NCI-H446 (cell line): ENCODE measurements around the gene PDE3A.

Experiments
- DNase-seq, 2 experiments: peaks; one replicate each; lab custom pipeline; 2025; lab: John Stamatoyannopoulos, UW

Gene PDE3A

GRCh38 chr12:20495997-20496396 is 127.7 kb downstream of the PDE3A start:
- DNase-seq = no peak

DNA sequence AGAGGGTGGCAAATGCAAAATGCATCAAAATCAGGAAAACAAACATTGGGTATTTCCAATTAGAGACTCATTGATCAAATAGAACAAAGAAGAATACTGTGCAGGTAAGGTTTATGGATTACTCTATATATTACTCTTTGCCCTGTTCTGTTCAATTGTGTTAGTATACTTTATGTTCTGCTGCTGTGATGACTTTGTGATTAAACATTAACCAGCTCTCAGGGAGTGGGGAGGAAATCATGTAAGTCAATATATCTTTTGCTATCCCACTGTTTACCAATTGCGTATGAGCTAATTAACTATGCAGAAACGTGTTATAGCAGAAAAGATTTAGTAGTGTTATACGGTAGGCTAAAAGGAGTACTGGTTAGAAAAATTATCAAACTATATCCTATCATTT is 129.4 kb downstream of the PDE3A start:
- DNase-seq = no peak

DNA sequence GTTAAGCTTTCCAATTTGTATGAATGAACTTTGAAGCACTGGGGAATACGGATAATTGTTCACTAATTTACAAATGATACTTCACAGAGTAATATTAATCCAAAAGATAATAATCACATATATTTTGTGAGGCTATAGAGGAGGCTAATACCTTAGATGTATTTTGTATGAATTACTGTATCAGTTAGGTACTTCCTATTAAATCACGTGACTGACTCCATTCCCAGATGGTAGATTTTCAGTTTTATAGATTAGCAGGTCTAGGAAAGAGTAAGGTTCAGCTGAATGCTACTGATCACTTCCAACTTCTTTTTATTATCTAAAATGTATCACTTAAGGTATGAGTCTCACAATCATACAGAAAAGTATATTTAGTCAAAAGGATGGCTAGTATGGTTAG is 133.6 kb downstream of the PDE3A start:
- no peak for DNase-seq

DNA sequence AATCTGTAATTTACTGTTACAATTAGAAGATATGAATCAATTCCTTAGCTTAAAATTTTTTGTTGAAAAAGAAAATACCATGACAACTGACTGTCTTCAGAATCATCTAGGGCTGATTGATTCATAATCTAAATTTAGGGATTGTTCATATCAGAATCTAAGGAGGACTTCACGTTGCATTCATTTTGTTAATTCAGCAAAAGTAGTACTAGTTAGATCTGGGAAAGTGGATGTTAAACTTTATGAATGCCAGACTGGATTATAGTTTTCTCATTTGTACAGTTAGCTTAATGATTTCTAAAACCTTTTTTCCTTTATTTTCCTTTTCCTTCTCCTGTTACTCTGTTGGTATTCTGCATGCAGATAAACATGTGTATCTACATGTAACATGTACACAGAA is 135.5 kb downstream of the PDE3A start:
- DNase-seq = no peak

DNA sequence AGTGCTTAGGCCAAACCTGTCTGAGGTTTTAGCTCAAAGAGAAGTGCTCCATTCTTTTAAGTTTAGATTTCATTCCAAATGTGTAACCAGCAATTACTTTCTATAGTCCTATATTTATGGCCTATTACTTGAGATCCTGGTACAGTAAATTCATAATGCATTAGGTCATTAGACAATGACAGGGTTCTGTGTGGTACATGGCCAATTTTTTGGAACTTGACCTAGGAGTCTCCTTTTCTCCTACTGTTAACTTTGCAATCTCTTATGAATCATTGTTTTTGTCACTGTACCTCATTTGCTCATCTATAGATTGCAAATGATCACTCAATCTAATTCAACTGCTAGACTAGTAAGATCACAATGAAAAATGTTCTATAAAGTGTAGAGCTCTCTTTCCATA is 136.7 kb downstream of the PDE3A start:
- no peak for DNase-seq

DNA sequence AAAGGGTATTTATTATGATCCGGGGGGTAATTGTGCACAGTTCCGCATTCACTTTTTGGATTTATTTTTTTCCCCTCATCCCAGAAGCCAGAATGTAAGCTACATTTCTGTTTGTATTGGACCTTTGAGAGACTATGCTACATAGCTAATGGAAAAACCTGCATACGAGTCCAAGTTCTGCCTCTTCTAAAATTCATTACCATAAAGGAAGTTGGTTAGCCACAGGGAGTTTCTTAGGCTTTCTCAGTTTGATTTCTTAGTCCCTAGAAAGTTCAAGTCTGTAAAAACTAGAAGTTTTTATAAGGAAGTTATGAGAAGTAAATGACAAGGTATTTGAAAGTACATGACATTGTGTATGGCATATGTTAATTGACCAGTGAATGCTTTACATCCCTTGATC is 138.7 kb downstream of the PDE3A start:
- DNase-seq = no peak

GRCh38 chr12:20507711-20508110 is 139.4 kb downstream of the PDE3A start:
- DNase-seq = no peak

- no peak for DNase-seq
Observed at GRCh38 chr12:20508359-20508758, 140.0 kb downstream of the PDE3A start.

GRCh38 chr12:20508962-20509361 is 140.6 kb downstream of the PDE3A start:
- DNase-seq = no peak

GRCh38 chr12:20510811-20511210 is 142.5 kb downstream of the PDE3A start:
- no peak for DNase-seq

DNA sequence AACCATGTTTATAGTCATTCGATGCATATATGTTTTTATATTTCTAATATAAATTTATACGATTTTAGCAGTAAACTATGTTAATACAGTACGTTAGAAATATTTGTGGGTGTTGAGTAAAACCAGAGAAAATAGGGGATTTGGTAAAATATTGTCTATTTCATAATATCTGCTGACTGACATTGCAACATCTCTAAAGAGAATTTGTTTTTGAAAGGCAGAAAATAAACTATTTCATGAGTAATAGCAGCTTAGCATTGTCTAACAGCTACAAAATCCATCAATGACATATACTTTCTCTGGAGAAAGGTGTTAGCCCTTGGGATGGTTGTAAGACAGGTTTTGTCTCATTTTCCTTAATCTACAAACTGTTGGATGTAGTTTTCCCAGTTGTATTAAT is 144.9 kb downstream of the PDE3A start:
- no peak for DNase-seq

DNA sequence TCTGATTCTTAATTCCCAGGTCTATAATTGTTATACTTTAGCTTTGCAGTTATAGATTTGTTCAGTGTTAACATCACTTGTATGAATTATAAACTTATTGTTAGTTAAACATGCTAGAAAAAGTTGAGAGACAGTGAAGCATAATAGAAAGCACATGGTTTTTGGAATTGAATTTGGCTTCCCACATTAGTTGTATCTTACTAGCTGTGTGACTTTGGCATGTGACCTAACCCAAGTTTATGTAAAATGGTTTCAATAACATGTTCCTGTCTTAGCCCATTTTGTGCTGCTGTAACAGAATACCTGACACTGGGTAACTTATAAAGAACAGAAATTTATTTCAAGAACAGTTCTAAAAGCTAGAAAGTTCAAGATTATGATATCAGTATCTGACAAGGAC is 146.3 kb downstream of the PDE3A start:
- DNase-seq = no peak

DNA sequence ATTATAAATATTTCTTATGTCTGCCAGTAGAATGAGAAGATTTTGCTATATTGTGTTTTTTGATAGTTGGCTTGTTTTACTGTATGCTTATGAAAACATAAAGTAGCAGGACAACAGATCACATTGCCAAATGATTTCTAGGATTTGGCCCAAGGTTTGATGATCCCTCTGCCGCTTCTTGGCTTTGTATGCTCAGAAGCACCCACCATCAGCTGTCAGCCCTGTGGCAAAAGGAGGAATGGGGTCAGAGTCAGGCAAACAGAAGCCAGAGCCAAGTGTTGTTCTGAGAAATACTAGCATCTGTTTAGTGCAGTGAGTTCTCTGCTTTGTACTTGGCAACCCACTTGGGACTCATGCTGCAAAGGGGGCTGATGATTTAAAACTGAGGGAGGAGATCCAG is 152.2 kb downstream of the PDE3A start:
- DNase-seq = peak; percentile 75 to 86

DNA sequence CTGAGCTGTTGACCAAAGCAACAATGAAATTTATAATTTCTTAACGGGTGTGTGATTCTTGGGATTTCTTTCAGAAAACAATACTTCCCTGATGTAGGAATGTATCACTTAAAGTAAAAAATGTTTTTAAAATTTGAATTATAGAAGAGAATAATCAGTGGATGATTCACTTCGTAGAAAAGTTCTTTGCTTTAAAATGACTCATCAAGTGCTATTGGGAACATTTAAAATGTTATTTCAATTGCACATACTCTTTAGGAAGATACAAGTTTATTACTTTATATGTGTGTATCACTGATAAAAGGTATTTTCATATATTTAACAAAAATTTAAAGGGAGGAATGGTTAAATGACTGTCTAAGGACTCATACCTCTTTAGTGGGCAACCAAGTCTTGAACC is 155.3 kb downstream of the PDE3A start:
- no peak for DNase-seq

- no peak for DNase-seq
Observed at GRCh38 chr12:20524113-20524512, 155.8 kb downstream of the PDE3A start.

DNA sequence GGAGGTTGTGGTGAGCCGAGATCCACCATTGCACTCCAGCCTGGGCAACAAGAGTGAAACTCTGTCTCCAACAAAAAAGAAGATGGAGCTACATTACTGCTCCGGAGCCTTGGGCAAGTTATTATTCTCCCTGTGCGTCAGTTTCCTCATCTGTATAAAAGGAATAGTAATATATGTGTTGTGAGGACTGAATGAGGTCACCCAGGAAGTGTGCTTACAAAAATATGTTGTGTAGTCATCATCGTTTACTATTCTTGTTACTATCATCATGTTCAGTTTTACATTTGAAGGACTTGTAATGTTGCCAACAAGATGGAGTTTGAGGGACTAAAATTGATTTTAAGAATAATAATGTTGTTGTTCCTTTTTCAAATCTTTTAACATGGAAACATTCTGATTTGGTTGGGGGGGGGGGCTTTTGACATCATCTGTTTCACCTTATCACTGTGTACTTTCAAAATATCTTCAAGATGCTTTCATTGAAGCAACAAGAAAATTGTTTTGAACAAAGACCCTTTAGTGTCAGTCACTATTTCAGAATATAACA is 156.8 kb downstream of the PDE3A start:
- no peak for DNase-seq

GRCh38 chr12:20527417-20528163 is 159.3 kb downstream of the PDE3A start:
- no peak for DNase-seq

- no peak for DNase-seq
Observed at GRCh38 chr12:20528208-20528607, 159.9 kb downstream of the PDE3A start.

GRCh38 chr12:20546267-20546666 is 177.9 kb downstream of the PDE3A start:
- no peak for DNase-seq

- DNase-seq = no peak
Observed at GRCh38 chr12:20547816-20548575, 179.7 kb downstream of the PDE3A start.

GRCh38 chr12:20548611-20549010 is 180.3 kb downstream of the PDE3A start:
- DNase-seq = no peak

DNA sequence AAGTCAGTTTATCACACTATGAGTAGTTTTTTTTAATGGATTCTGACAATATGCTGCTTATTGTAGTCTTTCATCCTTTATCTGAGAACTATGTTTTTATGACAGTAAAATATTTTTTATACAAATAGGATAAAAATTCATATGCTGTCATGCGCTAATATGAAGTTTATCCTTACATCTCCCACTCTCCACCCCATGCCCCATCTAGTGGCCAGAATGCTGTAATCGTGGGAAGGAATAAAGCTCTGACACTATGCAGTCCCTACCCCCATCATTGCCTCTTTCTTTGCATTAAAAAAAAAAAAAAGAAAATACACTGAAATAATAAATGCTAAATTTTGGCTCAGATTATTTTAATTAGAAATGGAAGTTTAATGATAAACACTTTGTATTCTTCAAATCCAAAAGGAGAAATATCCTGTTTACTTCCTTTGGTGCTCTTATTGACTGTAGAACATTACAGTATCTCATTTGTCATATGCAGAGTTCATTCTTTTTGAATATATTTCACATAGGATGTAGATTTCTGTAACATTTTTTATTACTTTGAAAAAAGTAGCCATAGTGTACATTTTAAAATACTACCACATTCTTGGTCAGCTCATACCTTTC is 180.9 kb downstream of the PDE3A start:
- peak; percentile 5 to 33 for DNase-seq
